K562 (cell line): ENCODE results near the gene FDX2. TPM values are rescaled to one million over a fixed set of nuclear protein-coding genes. Genes with fewer than 3 reads are reported as not detected.

ENCODE experiments used
- CEBPB ChIP-seq: fragments of 450-650 bp; IDR thresholded peaks from 2 replicates; pipeline ENCODE4 v1.6.1; 2016; ENCODE audit warnings: missing genetic modification characterization, missing compliant biosample characterization
- EGR1 ChIP-seq: fragments of 450-650 bp; conservative IDR thresholded peaks from 2 replicates; pipeline ENCODE4 v1.6.1; 2017; ENCODE audit warnings: mild to moderate bottlenecking
- FOXO4 ChIP-seq: fragments of 450-650 bp; formaldehyde crosslinking; IDR thresholded peaks from 2 replicates; pipeline ENCODE4 v1.4.0; 2020; ENCODE audit warnings: mild to moderate bottlenecking, moderate library complexity
- GABPB2 ChIP-seq: fragments of 250-450 bp; sonication (Bioruptor Pico); conservative IDR thresholded peaks from 2 replicates; pipeline ENCODE4 v1.5.1; 2021; ENCODE audit warnings: mild to moderate bottlenecking
- GATA2 ChIP-seq: sonication (generic); formaldehyde crosslinking; IDR thresholded peaks from 2 replicates; pipeline ENCODE4 v1.4.0; 2020; ENCODE audit warnings: mild to moderate bottlenecking, missing genetic modification reagents
- KLF16 ChIP-seq: IDR thresholded peaks from 2 replicates; pipeline ENCODE4 v1.6.1; 2016; ENCODE audit warnings: antibody characterized with exemption
- MAFG ChIP-seq: fragments of 450-650 bp; conservative IDR thresholded peaks from 2 replicates; pipeline ENCODE4 v1.6.1; 2016; ENCODE audit warnings: missing genetic modification characterization, missing compliant biosample characterization
- NCOA2 ChIP-seq, 2 experiments: fragments of 450-650 bp; IDR thresholded peaks; 2 replicates each; pipeline ENCODE4 v1.6.1; 2018; ENCODE audit warnings: mild to moderate bottlenecking in 2 of 2, moderate library complexity in 1 of 2; ENCODE audit not compliant: partially characterized antibody in 2 of 2
- NKRF ChIP-seq: fragments of 450-650 bp; IDR thresholded peaks from 2 replicates; pipeline ENCODE4 v1.6.1; 2016; ENCODE audit warnings: borderline replicate concordance
- PRDM10 ChIP-seq: fragments of 450-650 bp; IDR thresholded peaks from 2 replicates; pipeline ENCODE4 v1.6.1; 2018; ENCODE audit not compliant: partially characterized antibody
- SMARCE1 ChIP-seq: fragments of 450-650 bp; IDR thresholded peaks from 2 replicates; pipeline ENCODE4 v1.7.1; 2016; ENCODE audit warnings: mild to moderate bottlenecking
- TAL1 ChIP-seq: fragments of 450-650 bp; IDR thresholded peaks from 2 replicates; pipeline ENCODE4 v1.6.1; 2016; ENCODE audit warnings: mild to moderate bottlenecking
- THAP12 ChIP-seq: fragments of 250-450 bp; sonication (Bioruptor Pico); IDR thresholded peaks from 2 replicates; pipeline ENCODE4 v1.9.0; 2021; ENCODE audit warnings: mild to moderate bottlenecking, inconsistent platforms
- ZNF134 ChIP-seq: fragments of 250-450 bp; sonication (Bioruptor Pico); conservative IDR thresholded peaks from 2 replicates; pipeline ENCODE4 v1.4.0; 2020
- ZNF197 ChIP-seq: fragments of 200-800 bp; sonication (Bioruptor generic); IDR thresholded peaks from 2 replicates; pipeline ENCODE4 v1.6.1; 2016; ENCODE audit warnings: low read depth, missing genetic modification characterization, missing compliant biosample characterization
- ZNF740 ChIP-seq, 3 experiments: fragments of 200-800 bp in 1 of 3; sonication (Bioruptor generic) in 1 of 3; sonication (generic) in 1 of 3; formaldehyde crosslinking in 1 of 3; IDR thresholded peaks; 2 replicates each; pipeline versions ENCODE4 v1.6.1 to v1.8.0; 2016 to 2022; ENCODE audit warnings: mild to moderate bottlenecking in 2 of 3, missing compliant biosample characterization in 2 of 3, missing genetic modification characterization in 2 of 3, missing genetic modification reagents in 1 of 3
- polyA plus RNA-seq, 8 experiments: library from polyadenylated mRNA; depleted of rRNA in 4 of 8; stranded (reverse) in 5 of 8; unstranded in 3 of 8; fragments of >200 nt; fragmentation: Nextera tagmentation in 2 of 8; fragmentation: Illumina TruSeq in 1 of 8; extraction: Ambion mirVana in 2 of 8; extraction: Trizol in 1 of 8; gene quantifications; 2 replicates each; pipeline versions ENCODE4 v1.2.1 to v1.2.3, GENCODE V29; 2011 to 2014; ENCODE audit warnings: inconsistent platforms in 1 of 8, missing spikeins in 1 of 8
- total RNA-seq, 7 experiments: library from RNA; depleted of rRNA in 6 of 7; stranded (reverse); fragments of >200 nt in 6 of 7; fragmentation: Illumina TruSeq in 2 of 7; extraction: Trizol in 2 of 7; gene quantifications; 2 replicates each; pipeline versions ENCODE4 v1.2.1 to v1.2.3, GENCODE V29; 2011 to 2021; ENCODE audit warnings: low replicate concordance in 1 of 7

Gene FDX2
- total and polyA plus RNA-seq, 9 of the 15 experiments (the other 6 are each of a cell fraction or from before 2014, with no cell fraction given), result 2.5 to 49.8 (median 29.7) TPM

GRCh38 chr19:10286803-10287737, 28.7 kb downstream of the FDX2 start, which contains the start of gene ICAM4 (continued):
- TF ChIP-seq THAP12 (0 out of 2 replicates have a peak, but pooled peaks have one; percentile 12), NCOA2 (IDR thresholded peaks at IDR 0.05; ENCODE audit: partially characterized antibody in 2 of 2) (no peak), FOXO4 (CRISPR knock-in tag) (peak; percentile 8; the same call in 1 of the 2 replicates), TAL1 (peak; percentile 29; the same call in 1 of the 2 replicates), ZNF740 (CRISPR knock-in tag; IDR thresholded peaks at IDR 0.05) (no peak), ZNF740 (tag; IDR thresholded peaks at IDR 0.05) (no peak), GATA2 (CRISPR knock-in tag) (peak; percentile 64), ZNF134 (CRISPR knock-in tag) (no peak), KLF16 (0 out of 2 replicates have a peak, but pooled peaks have one; percentile 3), PRDM10 (no peak), MAFG (tag) (no peak), GABPB2 (CRISPR knock-in tag) (no peak), ZNF197 (CRISPR knock-in tag) (no peak), NKRF (peak; percentile 43), EGR1 (no peak), SMARCE1 (peak; percentile 70), CEBPB (no peak)
